ENCODE data around the gene STYX.
A peak's percentile ranks its signal among the peaks of the same experiment; 100 is the strongest.
"Not testable (repeated sequence)": the region's sequence is repeated elsewhere in the genome, so short reads cannot be mapped to it uniquely, and the experiment has no call there.

The STYX gene

GRCh38 chr14:52727509-52727908 is 2.5 kb upstream of the STYX start:
- DNase-seq: not testable (repeated sequence)

- not testable (repeated sequence) for DNase-seq
Measured at GRCh38 chr14:52729035-52729434, 931 bp upstream of the STYX start.

- no peak for DNase-seq
Measured at GRCh38 chr14:52729585-52729924, 411 bp upstream of the STYX start.

GRCh38 chr14:52730709-52731111 is 744 bp downstream of the STYX start:
- DNase-seq: no peak

GRCh38 chr14:52733824-52734223 is 3.9 kb downstream of the STYX start:
- no peak for DNase-seq

- no peak for DNase-seq
Measured at GRCh38 chr14:52735921-52736489, 6.0 kb downstream of the STYX start.

GRCh38 chr14:52738409-52738808 is 8.4 kb downstream of the STYX start:
- no peak for DNase-seq

- no peak for DNase-seq
Measured at GRCh38 chr14:52740751-52741150, 10.8 kb downstream of the STYX start.

GRCh38 chr14:52741865-52742264 is 11.9 kb downstream of the STYX start:
- peak in 2 of 5 experiments; percentile 15 to 68 for DNase-seq

- no peak for DNase-seq
Measured at GRCh38 chr14:52748647-52749292, 18.8 kb downstream of the STYX start.

GRCh38 chr14:52755607-52756316 is 25.8 kb downstream of the STYX start:
- DNase-seq: no peak

GRCh38 chr14:52759145-52759544 is 29.2 kb downstream of the STYX start:
- no peak for DNase-seq

- not testable (repeated sequence) for DNase-seq
Measured at GRCh38 chr14:52762923-52763322, 33.0 kb downstream of the STYX start.

GRCh38 chr14:52767058-52767833 is 37.3 kb downstream of the STYX start:
- DNase-seq: no peak

GRCh38 chr14:52769887-52770286 is 39.9 kb downstream of the STYX start:
- no peak for DNase-seq

- DNase-seq: no peak
Measured at GRCh38 chr14:52776816-52777215, 46.9 kb downstream of the STYX start.

GRCh38 chr14:52778702-52779101 is 48.7 kb downstream of the STYX start:
- no peak for DNase-seq

- DNase-seq: no peak
Measured at GRCh38 chr14:52780893-52781292, 50.9 kb downstream of the STYX start.

GRCh38 chr14:52781629-52782028 is 51.7 kb downstream of the STYX start:
- no peak for DNase-seq

- no peak for DNase-seq
Measured at GRCh38 chr14:52783206-52783605, 53.2 kb downstream of the STYX start.

GRCh38 chr14:52786887-52787286 is 56.9 kb downstream of the STYX start:
- DNase-seq: no peak

GRCh38 chr14:52789118-52789517 is 59.2 kb downstream of the STYX start:
- no peak for DNase-seq

GRCh38 chr14:52790011-52790755 is 60.2 kb downstream of the STYX start:
- no peak for DNase-seq
